WTC11 (cell line): ENCODE measurements around the gene CYP3A5. TPM values are rescaled to one million over a fixed set of nuclear protein-coding genes. Genes with fewer than 3 reads are reported as not detected.

Experiments
- ATAC-seq: fragments of 200-7000 bp; cut with Tn5 transposase; 2 replicates; pipeline ENCODE4 v1.10.0; 2021; ENCODE audit warnings: mild to moderate bottlenecking, moderate library complexity
- CTCF ChIA-PET: fragments of 300-600 bp; sonication (Branson Sonifier 250); formaldehyde crosslinking; loops from one replicate; lab custom pipeline; 2021; ENCODE audit warnings: antibody characterized with exemption; lab: Charles Lee
- POLR2A ChIA-PET: fragments of 350-600 bp; sonication (Branson Sonifier 250); formaldehyde crosslinking; loops from one replicate; lab custom pipeline; 2021; ENCODE audit warnings: antibody characterized with exemption; lab: Charles Lee
- DNase-seq: peaks from one replicate; pipeline ENCODE4 v3.0.0; 2021; ENCODE audit warnings: low spot score
- H3K27ac Mint-ChIP-seq: 2 replicates; pipeline ENCODE4 v1.8.0; 2021; ENCODE audit warnings: mixed read lengths
- H3K27me3 Mint-ChIP-seq: 2 replicates; pipeline ENCODE4 v1.8.0; 2021; ENCODE audit warnings: low read depth, mild to moderate bottlenecking, moderate library complexity, mixed read lengths
- H3K36me3 Mint-ChIP-seq: 2 replicates; pipeline ENCODE4 v1.8.0; 2021; ENCODE audit warnings: mixed read lengths
- H3K4me1 Mint-ChIP-seq: 2 replicates; pipeline ENCODE4 v1.8.0; 2022; ENCODE audit warnings: mixed read lengths
- H3K4me3 Mint-ChIP-seq: 2 replicates; pipeline ENCODE4 v1.8.0; 2021; ENCODE audit warnings: mild to moderate bottlenecking, moderate library complexity, mixed read lengths
- H3K9me3 Mint-ChIP-seq: 2 replicates; pipeline ENCODE4 v1.8.0; 2021; ENCODE audit warnings: mixed read lengths
- ATF3 ChIP-seq: sonication (generic); formaldehyde crosslinking; conservative IDR thresholded peaks from 2 replicates; pipeline ENCODE4 v1.8.1; 2022; ENCODE audit warnings: mild to moderate bottlenecking, missing genetic modification reagents
- CREM ChIP-seq: sonication (generic); formaldehyde crosslinking; IDR thresholded peaks from 2 replicates; pipeline ENCODE4 v1.8.1; 2022; ENCODE audit warnings: mild to moderate bottlenecking, missing genetic modification reagents, moderate library complexity
- ERG ChIP-seq: fragments of 250-450 bp; sonication (Bioruptor Pico); IDR thresholded peaks from 2 replicates; pipeline ENCODE4 v1.8.0; 2021; ENCODE audit warnings: mild to moderate bottlenecking
- FOXK1 ChIP-seq: sonication (generic); formaldehyde crosslinking; IDR thresholded peaks from 2 replicates; pipeline ENCODE4 v1.8.0; 2022; ENCODE audit warnings: mild to moderate bottlenecking, moderate library complexity, missing genetic modification reagents
- GABPB1 ChIP-seq: sonication (generic); formaldehyde crosslinking; IDR thresholded peaks from 2 replicates; pipeline ENCODE4 v1.8.1; 2023; ENCODE audit warnings: mild to moderate bottlenecking, missing genetic modification reagents
- IRF1 ChIP-seq: sonication (generic); formaldehyde crosslinking; IDR thresholded peaks from 2 replicates; pipeline ENCODE4 v1.8.0; 2023; ENCODE audit warnings: missing genetic modification reagents
- KAT7 ChIP-seq: sonication (generic); formaldehyde crosslinking; IDR thresholded peaks from 2 replicates; pipeline ENCODE4 v1.8.1; 2023; ENCODE audit warnings: missing genetic modification reagents, mild to moderate bottlenecking, borderline replicate concordance
- NFE2L1 ChIP-seq: sonication (generic); formaldehyde crosslinking; IDR thresholded peaks from 2 replicates; pipeline ENCODE4 v1.8.1; 2023; ENCODE audit warnings: missing genetic modification reagents
- OVOL2 ChIP-seq: fragments of 250-450 bp; sonication (Bioruptor Pico); IDR thresholded peaks from 2 replicates; pipeline ENCODE4 v1.9.0; 2021; ENCODE audit warnings: mild to moderate bottlenecking, borderline replicate concordance
- RORB ChIP-seq: fragments of 250-450 bp; sonication (Bioruptor Pico); IDR thresholded peaks from 2 replicates; pipeline ENCODE4 v1.9.0; 2021; ENCODE audit warnings: mild to moderate bottlenecking
- STAT6 ChIP-seq: sonication (generic); formaldehyde crosslinking; conservative IDR thresholded peaks from 2 replicates; pipeline ENCODE4 v1.8.1; 2023; ENCODE audit warnings: mild to moderate bottlenecking, low read depth, missing genetic modification reagents, moderate library complexity
- TCF7 ChIP-seq: sonication (generic); formaldehyde crosslinking; IDR thresholded peaks from 2 replicates; pipeline ENCODE4 v1.8.0; 2022; ENCODE audit warnings: mild to moderate bottlenecking, low read depth, missing genetic modification reagents, moderate library complexity
- TP53 ChIP-seq: sonication (generic); formaldehyde crosslinking; IDR thresholded peaks from 2 replicates; pipeline ENCODE4 v1.8.1; 2023; ENCODE audit warnings: mild to moderate bottlenecking, missing genetic modification reagents
- USF2 ChIP-seq: sonication (generic); formaldehyde crosslinking; IDR thresholded peaks from 2 replicates; pipeline ENCODE4 v1.8.1; 2023; ENCODE audit warnings: mild to moderate bottlenecking, missing genetic modification reagents, moderate library complexity
- ZNF219 ChIP-seq: sonication (generic); formaldehyde crosslinking; IDR thresholded peaks from 2 replicates; pipeline ENCODE4 v1.8.0; 2023; ENCODE audit warnings: missing genetic modification reagents, mild to moderate bottlenecking, borderline replicate concordance
- ZNF416 ChIP-seq: fragments of 250-450 bp; sonication (Bioruptor Pico); IDR thresholded peaks from 2 replicates; pipeline ENCODE4 v1.9.0; 2021; ENCODE audit warnings: mild to moderate bottlenecking, inconsistent platforms
- ZNF532 ChIP-seq: fragments of 250-450 bp; sonication (Bioruptor Pico); IDR thresholded peaks from 2 replicates; pipeline ENCODE4 v1.9.0; 2021; ENCODE audit warnings: mild to moderate bottlenecking, borderline replicate concordance
- ZNF671 ChIP-seq: fragments of 250-450 bp; sonication (Bioruptor Pico); IDR thresholded peaks from 2 replicates; pipeline ENCODE4 v1.8.0; 2021; ENCODE audit warnings: mild to moderate bottlenecking
- total RNA-seq: library from RNA; stranded (reverse); gene quantifications from 3 replicates; pipeline ENCODE4 v1.2.3, GENCODE V29; 2021

CYP3A5 gene
- total RNA-seq, 1 experiment from 2014 or later = 0.39 TPM

GRCh38 chr7:99679032-99679399, 780 bp downstream of the CYP3A5 start (continued):
- no peak for TF ChIP-seq RORB (CRISPR knock-in tag)
- TF ChIP-seq NFE2L1 (CRISPR knock-in tag) = no peak
- no peak for TF ChIP-seq CREM
- no peak for TF ChIP-seq KAT7 (CRISPR knock-in tag)
- no peak for TF ChIP-seq ATF3
- TF ChIP-seq ZNF532 (CRISPR knock-in tag) = no peak

GRCh38 chr7:99677648-99678045, 2.1 kb downstream of the CYP3A5 start:
- Mint-ChIP-seq H3K9me3 (peaks cover 18% of the 10 kb centered on the region), H3K4me3 (no peak overlapping the region), H3K36me3 (no peaks in the 10 kb centered on the region), H3K27me3 (peaks cover 5% of the 10 kb centered on the region), H3K27ac (no peak overlapping the region), H3K4me1 (peaks cover 17% of the 10 kb centered on the region)
- ChIA-PET POLR2A (no interaction called here), CTCF (no interaction called here)
- ATAC-seq (no peak), DNase-seq (no peak)
- TF ChIP-seq GABPB1 (CRISPR knock-in tag) (0 out of 2 replicates have a peak, but pooled peaks have one; percentile 33), USF2 (CRISPR knock-in tag) (no peak), TCF7 (CRISPR knock-in tag) (no peak)

- POLR2A ChIA-PET = no interaction called here
- no peaks in the 10 kb centered on the region for H3K36me3 Mint-ChIP-seq
- CTCF ChIA-PET = no interaction called here
- H3K4me1 Mint-ChIP-seq = peaks cover 17% of the 10 kb centered on the region
- DNase-seq (no peak), ATAC-seq (no peak)
- H3K9me3 Mint-ChIP-seq = peaks cover 13% of the 10 kb centered on the region
- H3K4me3 Mint-ChIP-seq = no peak overlapping the region
- H3K27ac Mint-ChIP-seq = no peak overlapping the region
- peaks cover 5% of the 10 kb centered on the region for H3K27me3 Mint-ChIP-seq
- TF ChIP-seq OVOL2 (CRISPR knock-in tag) = no peak
- no peak for TF ChIP-seq CREM
- TF ChIP-seq ZNF219 (CRISPR knock-in tag) = no peak
- TF ChIP-seq ERG (CRISPR knock-in tag) = no peak
- no peak for TF ChIP-seq ZNF671 (CRISPR knock-in tag)
- TF ChIP-seq IRF1 = no peak
- no peak for TF ChIP-seq ATF3
- no peak for TF ChIP-seq STAT6 (CRISPR knock-in tag)
- TF ChIP-seq FOXK1 = no peak
- no peak for TF ChIP-seq ZNF416
- no peak for TF ChIP-seq ZNF532 (CRISPR knock-in tag)
- TF ChIP-seq TP53 (CRISPR knock-in tag) = no peak
Observed at GRCh38 chr7:99677013-99677647, 2.7 kb downstream of the CYP3A5 start.
